ENCODE data around the gene SACM1L.

Gene SACM1L

DNA sequence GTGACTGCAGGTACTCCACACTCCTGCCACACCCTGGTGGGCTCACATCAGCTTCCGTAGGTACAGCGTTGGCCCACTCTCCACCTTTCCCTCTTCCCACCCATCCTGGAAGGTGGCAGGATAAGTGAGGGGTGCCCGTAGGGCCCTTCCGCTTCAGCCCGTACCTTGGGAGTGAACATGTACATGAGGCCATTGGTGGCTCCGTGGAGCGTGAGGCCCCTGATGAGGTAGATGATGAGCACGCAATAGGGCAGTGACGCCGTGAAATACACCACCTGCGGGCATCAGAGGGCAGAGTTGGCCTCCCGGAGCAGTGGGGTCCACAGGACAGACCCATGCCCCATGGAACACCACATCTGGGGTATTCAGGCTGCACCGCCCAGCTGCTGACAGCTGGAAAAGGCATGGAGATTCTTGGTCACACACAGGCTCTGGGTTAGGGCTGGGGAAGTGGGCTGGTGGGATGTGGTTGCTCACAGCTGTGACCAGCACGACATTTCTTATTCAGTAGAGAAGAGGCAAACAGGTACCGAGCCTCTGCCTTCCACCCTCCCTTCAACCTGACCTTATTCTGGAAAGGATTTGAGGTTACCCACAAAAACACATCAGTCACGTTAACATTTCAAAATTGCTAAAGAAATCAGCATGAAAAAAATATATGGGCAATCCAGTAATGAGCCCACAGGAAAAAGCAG is 83.3 kb downstream of the SACM1L start (continued):
- TF ChIP-seq SNAI2 (CRISPR knock-in tag; IDR thresholded peaks at IDR 0.05) = no peak

DNA sequence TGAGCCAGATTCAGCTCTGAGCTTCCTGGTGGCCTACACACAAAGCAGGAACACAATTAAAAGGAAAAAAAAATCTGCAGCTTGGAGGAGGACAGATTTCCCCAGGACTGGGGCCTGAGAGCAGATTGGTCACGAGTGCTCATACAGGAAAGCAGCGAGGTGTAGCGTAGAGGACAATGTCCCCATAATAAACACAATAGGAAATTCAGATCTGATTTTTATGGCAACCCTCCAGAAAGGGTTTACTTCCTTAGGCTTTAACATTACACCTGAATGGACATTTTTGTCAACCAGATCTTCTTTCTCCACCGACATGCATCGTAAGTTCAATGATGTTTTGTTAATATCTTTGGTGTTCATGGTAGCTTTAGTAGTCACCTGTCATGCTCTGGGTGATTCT is 83.9 kb downstream of the SACM1L start:
- no peak for ATAC-seq
- TF ChIP-seq ESRRG (CRISPR knock-in tag; IDR thresholded peaks at IDR 0.05) = no peak

DNA sequence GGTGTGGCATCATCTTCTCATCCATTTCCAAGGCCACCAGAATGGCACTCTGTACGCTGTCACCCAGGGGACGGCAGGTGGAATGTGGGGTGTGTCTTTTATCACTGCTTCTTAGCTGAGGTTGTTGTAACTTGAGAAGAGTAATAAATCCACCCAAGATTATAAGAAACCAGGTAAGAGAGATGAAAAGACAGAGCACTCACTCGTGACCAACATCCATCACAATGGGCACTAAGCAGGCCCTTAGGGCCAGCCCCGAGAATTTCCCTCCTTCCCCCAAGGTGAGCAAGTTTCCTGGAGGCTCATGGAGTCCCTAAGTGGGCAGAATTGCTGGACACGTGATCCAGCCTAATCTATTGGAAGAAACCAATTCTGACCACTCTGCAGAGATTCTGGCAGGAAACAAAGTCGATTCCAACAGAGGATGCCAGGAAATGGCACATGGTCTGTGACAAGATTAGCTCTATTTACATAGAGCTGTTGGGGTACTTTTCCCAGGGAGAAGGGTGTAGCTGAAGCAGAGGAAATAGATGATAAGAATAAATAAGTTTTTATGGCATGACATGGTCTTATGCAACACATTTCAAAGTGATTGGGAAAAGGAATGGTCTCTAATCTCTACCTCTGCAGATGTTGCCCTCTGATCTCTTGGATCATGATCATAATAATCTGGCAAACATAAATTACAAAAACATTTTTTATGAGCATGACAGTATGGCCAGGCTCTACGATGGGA is 84.7 kb downstream of the SACM1L start:
- ATAC-seq = no peak
- TF ChIP-seq ZFP30 (CRISPR knock-in tag; IDR thresholded peaks at IDR 0.05) (no peak), TCF4 (CRISPR knock-in tag; IDR thresholded peaks at IDR 0.05; ENCODE audit: borderline replicate concordance) (no peak), TOX (CRISPR knock-in tag; IDR thresholded peaks at IDR 0.05; ENCODE audit: borderline replicate concordance) (no peak), SNAI2 (CRISPR knock-in tag; IDR thresholded peaks at IDR 0.05) (no peak), ZNF565 (CRISPR knock-in tag; conservative IDR thresholded peaks at IDR 0.05; ENCODE audit: low read depth) (no peak), ZNF70 (CRISPR knock-in tag; IDR thresholded peaks at IDR 0.05) (no peak), ZNF8 (CRISPR knock-in tag; IDR thresholded peaks at IDR 0.05) (no peak), ISL1 (CRISPR knock-in tag; IDR thresholded peaks at IDR 0.05) (no peak), ZFP3 (CRISPR knock-in tag; IDR thresholded peaks at IDR 0.05) (no peak), BACH2 (CRISPR knock-in tag; IDR thresholded peaks at IDR 0.05; ENCODE audit: borderline replicate concordance) (no peak)
- TF ChIP-seq, protein P1, sequence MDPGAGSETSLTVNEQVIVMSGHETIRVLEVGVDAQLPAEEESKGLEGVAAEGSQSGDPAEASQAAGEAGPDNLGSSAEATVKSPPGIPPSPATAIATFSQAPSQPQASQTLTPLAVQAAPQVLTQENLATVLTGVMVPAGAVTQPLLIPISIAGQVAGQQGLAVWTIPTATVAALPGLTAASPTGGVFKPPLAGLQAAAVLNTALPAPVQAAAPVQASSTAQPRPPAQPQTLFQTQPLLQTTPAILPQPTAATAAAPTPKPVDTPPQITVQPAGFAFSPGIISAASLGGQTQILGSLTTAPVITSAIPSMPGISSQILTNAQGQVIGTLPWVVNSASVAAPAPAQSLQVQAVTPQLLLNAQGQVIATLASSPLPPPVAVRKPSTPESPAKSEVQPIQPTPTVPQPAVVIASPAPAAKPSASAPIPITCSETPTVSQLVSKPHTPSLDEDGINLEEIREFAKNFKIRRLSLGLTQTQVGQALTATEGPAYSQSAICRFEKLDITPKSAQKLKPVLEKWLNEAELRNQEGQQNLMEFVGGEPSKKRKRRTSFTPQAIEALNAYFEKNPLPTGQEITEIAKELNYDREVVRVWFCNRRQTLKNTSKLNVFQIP (CRISPR knock-in tag; IDR thresholded peaks at IDR 0.05; ENCODE audit: borderline replicate concordance, low read depth) = no peak
- TF ChIP-seq, protein P2, sequence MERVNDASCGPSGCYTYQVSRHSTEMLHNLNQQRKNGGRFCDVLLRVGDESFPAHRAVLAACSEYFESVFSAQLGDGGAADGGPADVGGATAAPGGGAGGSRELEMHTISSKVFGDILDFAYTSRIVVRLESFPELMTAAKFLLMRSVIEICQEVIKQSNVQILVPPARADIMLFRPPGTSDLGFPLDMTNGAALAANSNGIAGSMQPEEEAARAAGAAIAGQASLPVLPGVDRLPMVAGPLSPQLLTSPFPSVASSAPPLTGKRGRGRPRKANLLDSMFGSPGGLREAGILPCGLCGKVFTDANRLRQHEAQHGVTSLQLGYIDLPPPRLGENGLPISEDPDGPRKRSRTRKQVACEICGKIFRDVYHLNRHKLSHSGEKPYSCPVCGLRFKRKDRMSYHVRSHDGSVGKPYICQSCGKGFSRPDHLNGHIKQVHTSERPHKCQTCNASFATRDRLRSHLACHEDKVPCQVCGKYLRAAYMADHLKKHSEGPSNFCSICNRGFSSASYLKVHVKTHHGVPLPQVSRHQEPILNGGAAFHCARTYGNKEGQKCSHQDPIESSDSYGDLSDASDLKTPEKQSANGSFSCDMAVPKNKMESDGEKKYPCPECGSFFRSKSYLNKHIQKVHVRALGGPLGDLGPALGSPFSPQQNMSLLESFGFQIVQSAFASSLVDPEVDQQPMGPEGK (CRISPR knock-in tag; IDR thresholded peaks at IDR 0.05; ENCODE audit: borderline replicate concordance) = no peak
- TF ChIP-seq, protein P3, sequence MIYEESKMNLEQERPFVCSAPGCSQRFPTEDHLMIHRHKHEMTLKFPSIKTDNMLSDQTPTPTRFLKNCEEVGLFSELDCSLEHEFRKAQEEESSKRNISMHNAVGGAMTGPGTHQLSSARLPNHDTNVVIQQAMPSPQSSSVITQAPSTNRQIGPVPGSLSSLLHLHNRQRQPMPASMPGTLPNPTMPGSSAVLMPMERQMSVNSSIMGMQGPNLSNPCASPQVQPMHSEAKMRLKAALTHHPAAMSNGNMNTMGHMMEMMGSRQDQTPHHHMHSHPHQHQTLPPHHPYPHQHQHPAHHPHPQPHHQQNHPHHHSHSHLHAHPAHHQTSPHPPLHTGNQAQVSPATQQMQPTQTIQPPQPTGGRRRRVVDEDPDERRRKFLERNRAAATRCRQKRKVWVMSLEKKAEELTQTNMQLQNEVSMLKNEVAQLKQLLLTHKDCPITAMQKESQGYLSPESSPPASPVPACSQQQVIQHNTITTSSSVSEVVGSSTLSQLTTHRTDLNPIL (CRISPR knock-in tag; IDR thresholded peaks at IDR 0.05; ENCODE audit: low read depth) = no peak

GRCh38 chr3:45774581-45775521 is 85.7 kb downstream of the SACM1L start:
- ATAC-seq = no peak
- TF ChIP-seq ESRRG (CRISPR knock-in tag; IDR thresholded peaks at IDR 0.05) = no peak
- TF ChIP-seq OSR1 (CRISPR knock-in tag; IDR thresholded peaks at IDR 0.05) = no peak
- TF ChIP-seq ZC3H10 (CRISPR knock-in tag; IDR thresholded peaks at IDR 0.05) = no peak
- no peak for TF ChIP-seq ISL1 (CRISPR knock-in tag; IDR thresholded peaks at IDR 0.05)
- TF ChIP-seq ZNF565 (CRISPR knock-in tag; conservative IDR thresholded peaks at IDR 0.05; ENCODE audit: low read depth) = no peak
- TF ChIP-seq, protein P1 (CRISPR knock-in tag; IDR thresholded peaks at IDR 0.05; ENCODE audit: borderline replicate concordance, low read depth) = no peak
- no peak for TF ChIP-seq ZNF8 (CRISPR knock-in tag; IDR thresholded peaks at IDR 0.05)
- no peak for TF ChIP-seq CSDC2 (CRISPR knock-in tag; IDR thresholded peaks at IDR 0.05)
